Activated T-cell treated with anti-CD3 and anti-CD28 coated beads for 48 hours (primary cell): Measurements from ENCODE around the gene EPPIN.

Experiments used
- DNase-seq: peaks from one replicate; pipeline ENCODE4 v3.0.0-alpha.2; 2020; ENCODE audit warnings: low read depth

The EPPIN gene

DNA sequence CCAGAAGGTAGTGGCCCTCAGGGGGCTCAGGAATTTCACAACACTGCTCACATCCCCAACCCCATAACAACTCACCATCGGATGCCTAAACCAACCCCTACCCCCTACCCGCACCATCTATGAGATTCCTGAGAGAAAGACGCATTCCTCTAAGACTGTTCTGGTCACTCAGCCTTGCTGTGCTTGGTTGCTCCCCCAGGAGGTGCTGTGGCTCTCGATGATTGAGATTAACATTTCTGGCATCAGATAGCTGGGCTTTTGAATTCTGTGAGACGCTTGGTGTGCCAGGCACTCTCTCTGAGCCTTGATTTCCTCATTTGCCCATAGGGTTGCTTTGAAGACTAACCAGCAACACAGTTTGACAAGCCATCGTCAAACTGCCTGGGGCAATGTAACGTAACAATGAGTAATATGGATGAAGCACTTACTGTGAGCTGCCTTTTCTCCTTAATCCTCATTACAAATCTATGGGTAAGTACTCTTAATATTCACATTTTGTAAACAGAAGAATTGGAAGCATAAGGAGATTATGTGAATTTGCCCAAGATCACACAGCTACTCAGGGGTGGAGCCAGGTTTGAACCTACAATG is 8.9 kb downstream of the EPPIN start:
- no peak for DNase-seq

DNA sequence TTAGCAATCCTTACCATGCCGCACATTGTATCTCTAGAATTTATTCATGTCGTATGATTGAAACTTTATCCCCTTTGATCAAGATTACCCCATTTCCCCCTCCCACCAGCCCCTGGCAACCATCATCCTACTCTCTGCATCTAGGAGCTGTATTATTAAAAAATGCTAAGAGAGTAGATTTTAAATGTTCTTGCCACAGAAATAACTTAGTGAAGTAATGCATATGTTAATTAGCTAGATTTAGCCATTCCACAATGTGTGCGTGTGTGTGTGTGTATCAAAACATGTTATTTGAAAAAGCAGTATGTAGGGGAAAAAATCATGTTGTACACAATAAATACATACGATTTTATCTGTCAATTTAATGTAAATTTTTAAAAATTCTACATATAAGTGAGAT is 19.9 kb downstream of the EPPIN start:
- DNase-seq = no peak

GRCh38 chr20:45523821-45524220 is 23.4 kb downstream of the EPPIN start:
- no peak for DNase-seq

DNA sequence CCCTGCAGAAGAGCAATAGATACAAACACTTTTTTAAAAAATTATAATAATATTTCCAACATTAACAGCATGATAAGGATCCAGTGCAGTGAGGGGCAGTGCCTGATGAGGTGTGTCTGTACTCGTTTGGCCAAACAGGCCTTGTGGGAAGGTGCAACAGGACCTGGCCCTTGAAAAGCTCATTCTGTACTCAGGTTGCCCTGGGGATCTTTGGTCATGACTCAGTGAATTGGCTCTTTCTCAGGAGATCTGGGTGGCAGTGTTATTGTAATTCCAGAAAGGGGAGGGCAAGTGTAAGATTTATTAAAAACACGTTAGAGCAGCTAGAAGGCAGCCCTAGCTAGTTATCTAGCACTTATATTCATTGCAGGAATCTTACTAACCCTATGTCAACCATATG is 28.9 kb downstream of the EPPIN start:
- no peak for DNase-seq

- DNase-seq = no peak
These were observed 31.9 kb downstream of the EPPIN start, which contains the start of gene SPINT3 for GRCh38 chr20:45515147-45515913. Gene SPINT3, minus strand, starts transcription at chr20:45515622. Its CDS starts 14 bp downstream, at chr20:45515608.

DNA sequence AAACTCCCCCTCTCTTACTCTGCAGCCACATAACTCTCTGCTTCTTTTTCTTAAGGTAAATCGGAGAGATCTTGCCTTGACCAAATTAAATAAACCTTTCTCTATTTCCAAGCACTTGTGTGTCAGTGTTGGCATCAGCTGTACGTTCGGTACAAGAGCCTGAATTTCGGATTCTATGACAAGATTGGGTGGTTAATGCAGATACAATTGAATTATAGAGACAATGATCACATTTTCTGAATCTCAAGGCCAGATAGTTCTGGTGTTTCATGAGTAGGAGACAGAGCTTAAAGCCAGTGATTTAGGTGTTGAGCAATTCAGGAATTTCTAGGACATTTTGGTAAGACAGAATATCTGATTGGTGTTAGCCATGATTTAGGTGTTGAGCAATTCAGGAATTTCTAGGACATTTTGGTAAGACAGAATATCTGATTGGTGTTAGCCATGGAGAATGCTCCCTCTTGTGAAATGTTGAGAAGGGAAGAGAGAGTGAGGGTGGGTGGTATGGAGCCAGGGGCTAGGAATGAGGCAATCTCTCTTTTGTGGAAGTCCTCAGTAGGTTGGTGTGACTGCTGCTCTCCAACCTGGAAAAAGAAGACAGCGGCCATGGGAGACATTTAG is 36.8 kb downstream of the EPPIN start:
- DNase-seq = no peak

DNA sequence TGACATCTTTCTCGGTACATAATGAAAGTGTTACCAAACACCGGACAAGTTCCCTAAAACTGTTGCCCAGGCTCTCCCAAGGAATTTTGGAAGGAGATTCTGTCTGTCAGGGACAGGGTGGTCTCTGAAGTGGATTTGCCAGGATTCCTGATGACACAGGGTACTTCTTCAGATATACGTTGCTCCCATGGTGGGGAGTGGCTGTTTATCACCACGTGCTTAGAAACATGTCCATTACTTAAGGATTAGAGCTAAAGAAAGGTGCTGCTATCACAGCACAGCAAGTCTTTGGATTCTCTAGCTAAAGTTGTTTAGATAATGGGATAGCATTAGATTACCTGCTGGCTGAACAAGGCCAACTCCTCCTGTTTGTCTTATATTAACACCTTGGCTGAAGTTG is 38.1 kb downstream of the EPPIN start:
- DNase-seq = no peak

DNA sequence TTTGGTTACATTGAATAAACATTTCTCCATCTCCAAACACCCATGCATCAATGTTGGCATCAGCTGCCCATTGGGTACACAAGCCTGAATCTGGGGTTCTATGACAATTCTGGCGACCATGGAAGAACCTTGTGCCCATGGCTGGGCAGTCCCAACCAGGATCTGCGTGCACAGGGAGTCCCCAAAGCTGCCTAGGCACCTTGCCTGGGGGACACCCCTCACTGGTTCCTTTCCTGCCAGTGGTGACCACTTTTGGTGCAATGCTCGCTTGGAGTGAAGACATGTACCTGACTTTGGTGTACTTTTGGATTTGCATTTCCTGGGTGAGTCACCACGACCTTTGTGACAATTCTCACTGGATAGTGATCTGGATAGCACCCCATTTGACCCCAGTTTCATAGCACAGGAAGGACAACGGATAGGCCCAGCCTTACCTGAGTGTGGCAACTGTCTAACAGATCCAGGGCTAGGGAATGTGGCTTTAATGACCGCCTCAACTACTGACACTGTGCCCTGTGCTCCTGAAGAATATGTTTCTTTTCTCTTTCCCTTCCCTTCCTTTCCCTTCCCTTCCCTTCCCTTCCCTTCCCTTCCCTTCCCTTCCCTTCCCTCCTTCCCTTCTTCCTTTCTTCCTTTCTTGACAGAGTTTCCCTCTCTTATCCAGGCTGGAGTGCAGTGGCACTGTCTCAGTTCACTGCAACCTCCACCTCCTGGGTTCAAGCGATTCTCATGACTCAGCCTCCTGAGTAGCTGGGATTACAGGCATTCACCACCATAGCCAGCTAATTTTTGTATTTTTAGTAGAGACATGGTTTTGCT is 38.9 kb downstream of the EPPIN start:
- DNase-seq = no peak

- DNase-seq = no peak
These were observed 40.0 kb downstream of the EPPIN start for GRCh38 chr20:45507011-45507820.

GRCh38 chr20:45506398-45506797 is 40.8 kb downstream of the EPPIN start:
- no peak for DNase-seq

- DNase-seq = no peak
These were observed 43.8 kb downstream of the EPPIN start for GRCh38 chr20:45503403-45503802.

- DNase-seq = no peak
These were observed 44.6 kb downstream of the EPPIN start for GRCh38 chr20:45502561-45502960.

DNA sequence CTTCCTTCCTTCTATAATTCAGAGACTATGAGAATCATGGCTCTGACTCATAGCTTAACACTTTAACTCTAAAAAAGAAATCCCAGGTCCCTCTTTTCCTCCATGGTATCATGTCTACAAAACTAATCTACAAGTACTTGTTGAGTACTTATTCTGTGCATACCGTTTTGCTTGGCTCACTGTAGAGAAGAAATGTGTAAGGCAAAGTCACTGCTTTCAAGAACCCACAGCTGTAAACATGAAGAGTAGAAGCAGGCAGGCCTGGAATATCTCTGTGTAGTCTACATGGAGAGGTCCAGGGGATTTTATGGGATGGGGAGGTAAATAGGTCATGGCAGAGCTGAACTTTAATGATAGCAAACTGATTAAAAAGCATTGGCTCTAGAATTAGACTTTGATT is 45.6 kb downstream of the EPPIN start:
- no peak for DNase-seq

GRCh38 chr20:45500022-45500421 is 47.2 kb downstream of the EPPIN start:
- DNase-seq = no peak

DNA sequence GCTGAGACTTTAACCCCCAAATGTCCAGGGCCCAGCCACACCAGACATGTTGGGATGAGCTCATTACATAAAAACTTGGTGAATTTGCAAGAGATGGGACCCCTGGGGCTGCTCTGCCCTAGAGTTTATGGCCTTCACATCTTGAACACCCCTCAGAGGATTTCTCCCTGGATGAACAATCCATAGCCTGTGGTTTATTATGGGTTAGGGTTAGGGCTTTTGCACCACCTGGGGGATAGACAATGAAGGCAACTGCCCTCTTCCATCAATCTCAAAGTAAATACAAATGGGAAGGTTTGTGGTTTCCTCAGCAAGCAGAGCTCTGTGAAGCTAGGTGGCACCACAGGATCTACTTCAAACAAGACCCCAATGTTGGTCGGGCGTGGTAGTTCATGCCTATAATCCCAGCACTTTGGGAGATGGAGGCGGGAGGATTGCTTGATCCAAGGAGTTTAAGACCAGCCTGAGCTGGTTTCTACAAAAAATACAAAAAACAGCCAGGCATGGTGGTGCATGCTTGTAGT is 49.2 kb downstream of the EPPIN start:
- no peak for DNase-seq

DNA sequence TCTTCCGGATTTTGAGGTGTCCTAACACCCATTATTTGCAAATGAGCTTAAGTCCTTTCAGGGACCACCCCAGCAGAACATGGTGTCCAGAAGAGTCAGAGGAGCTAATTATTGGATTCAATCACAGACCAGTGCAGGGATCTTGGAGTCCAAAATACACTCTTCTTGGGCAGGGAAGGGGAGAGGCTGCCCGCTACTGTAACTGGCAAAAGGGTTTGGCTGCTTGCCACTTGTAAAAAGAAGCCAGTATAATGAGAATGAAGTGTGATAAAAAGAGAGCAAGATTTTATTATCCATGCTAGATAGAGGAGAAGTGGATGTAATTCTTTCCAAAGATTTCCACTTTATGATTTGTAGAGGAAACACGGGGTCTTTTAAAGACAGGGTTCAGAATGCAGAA is 51.0 kb downstream of the EPPIN start:
- DNase-seq = no peak

- DNase-seq = no peak
These were observed 51.7 kb downstream of the EPPIN start for GRCh38 chr20:45495501-45495941.
